ENCODE data around the gene PWWP2A.

PWWP2A gene

GRCh38 chr5:160129841-160130240, 10.6 kb upstream of the PWWP2A start:
- no peak overlapping the region for H3K27ac ChIP-seq
- no peak overlapping the region for H3K4me3 ChIP-seq
- no peak for DNase-seq (ENCODE audit: low spot score)
- TF ChIP-seq CTCF (IDR thresholded peaks at IDR 0.05): no peak

DNA sequence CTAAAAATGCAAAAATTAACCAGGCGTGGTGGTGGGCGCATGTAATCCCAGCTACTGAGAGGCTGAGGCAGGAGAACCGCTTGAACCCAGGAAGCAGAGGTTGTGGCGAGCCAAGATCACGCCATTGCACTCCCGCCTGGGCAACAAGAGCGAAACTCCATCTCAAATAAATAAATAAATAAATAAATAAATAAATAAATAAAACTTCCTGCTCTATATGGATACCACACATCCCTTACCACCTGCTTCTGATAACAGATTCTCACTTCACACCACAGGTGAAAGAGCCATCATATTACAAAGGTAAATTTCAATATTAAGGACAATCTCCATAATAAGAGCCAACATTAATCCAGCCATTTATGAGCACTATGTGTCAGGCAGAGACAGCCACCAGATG, 9.4 kb upstream of the PWWP2A start:
- no peak overlapping the region for H3K4me3 ChIP-seq
- TF ChIP-seq CTCF (IDR thresholded peaks at IDR 0.05): no peak
- H3K27ac ChIP-seq: no peak overlapping the region
- no peak for DNase-seq (ENCODE audit: low spot score)

DNA sequence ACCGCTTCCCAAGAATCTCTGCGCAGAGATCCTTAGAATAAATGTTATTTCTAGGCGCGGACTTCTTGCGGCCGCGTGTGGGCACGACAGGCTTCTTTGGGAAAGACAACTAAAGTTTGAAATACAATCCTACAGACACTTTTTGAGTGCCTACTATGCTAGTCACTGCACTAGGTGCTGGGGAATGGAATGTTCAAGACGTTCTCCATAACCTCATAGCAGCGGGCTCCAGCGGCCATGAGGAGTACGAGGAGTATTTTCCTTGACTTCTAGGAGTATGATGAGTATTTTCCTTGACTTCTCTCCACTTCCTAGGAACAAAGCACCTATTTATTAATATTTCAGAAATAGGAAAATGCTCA, 636 bp upstream of the PWWP2A start:
- TF ChIP-seq CTCF (IDR thresholded peaks at IDR 0.05): no peak
- no peak overlapping the region for H3K4me3 ChIP-seq
- H3K27ac ChIP-seq: no peak overlapping the region
- no peak for DNase-seq (ENCODE audit: low spot score)

GRCh38 chr5:160118349-160119141, 705 bp downstream of the PWWP2A start:
- DNase-seq (ENCODE audit: low spot score): peak; percentile 81
- Histone ChIP-seq H3K4me3 (peak overlapping the region; percentile 90), H3K27ac (peak overlapping the region; percentile 97 to 98)
- no peak for TF ChIP-seq CTCF (IDR thresholded peaks at IDR 0.05)

DNA sequence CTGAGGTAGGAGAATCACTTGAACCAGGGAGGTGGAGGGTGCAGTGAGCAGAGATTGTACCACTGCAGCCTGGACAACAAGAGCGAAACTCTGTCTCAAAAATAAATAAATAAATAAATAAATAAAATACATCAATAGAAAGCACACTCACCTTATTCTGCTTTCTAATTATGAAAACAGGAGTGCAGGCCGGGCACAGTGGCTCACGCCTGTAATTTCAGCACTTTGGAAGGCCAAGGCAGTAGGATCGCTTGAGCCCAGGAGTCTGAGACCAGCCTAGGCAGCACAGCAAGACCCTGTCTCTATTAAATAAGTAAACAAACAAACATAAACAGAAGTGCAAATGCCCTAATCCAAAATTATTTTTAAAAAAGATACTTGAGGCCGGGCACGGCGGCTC, 2.3 kb downstream of the PWWP2A start:
- Histone ChIP-seq H3K27ac (no peak overlapping the region), H3K4me3 (no peak overlapping the region)
- TF ChIP-seq CTCF (IDR thresholded peaks at IDR 0.05): no peak
- DNase-seq (ENCODE audit: low spot score): no peak

DNA sequence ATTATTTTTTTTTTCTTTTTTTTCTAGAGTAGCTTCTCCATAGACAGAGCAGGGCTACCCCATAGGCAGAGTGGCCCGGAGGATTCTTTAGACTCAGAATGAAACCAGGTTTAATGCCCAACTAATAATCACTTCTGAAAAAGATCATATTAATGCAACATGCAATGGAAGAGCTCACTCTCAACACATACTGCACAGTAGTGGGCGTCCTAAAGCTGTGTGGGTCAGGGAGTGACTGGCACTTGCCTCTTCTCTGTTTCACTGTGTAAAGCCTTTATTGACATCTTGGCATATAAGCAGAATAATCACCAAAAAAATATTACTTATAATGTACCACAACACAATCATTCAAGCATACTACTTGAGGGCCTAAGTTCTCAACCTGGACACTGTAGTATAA, 11.1 kb downstream of the PWWP2A start:
- H3K27ac ChIP-seq: no peak overlapping the region
- no peak for DNase-seq (ENCODE audit: low spot score)
- TF ChIP-seq CTCF (IDR thresholded peaks at IDR 0.05): no peak
- H3K4me3 ChIP-seq: no peak overlapping the region

GRCh38 chr5:160105686-160106360, 13.4 kb downstream of the PWWP2A start:
- no peak for DNase-seq (ENCODE audit: low spot score)
- Histone ChIP-seq H3K4me3 (no peak overlapping the region), H3K27ac (no peak overlapping the region)
- no peak for TF ChIP-seq CTCF (IDR thresholded peaks at IDR 0.05)
